ENCODE results near the gene DUS2. TPM values are rescaled to one million over a fixed set of nuclear protein-coding genes. Genes with fewer than 3 reads are reported as not detected.
"Not testable (repeated sequence)": the region's sequence is repeated elsewhere in the genome, so short reads cannot be mapped to it uniquely, and the experiment has no call there.

The DUS2 gene
- total and polyA plus RNA-seq, 8 donors: 0.45 to 27.5 (median 12.1) TPM

DNA sequence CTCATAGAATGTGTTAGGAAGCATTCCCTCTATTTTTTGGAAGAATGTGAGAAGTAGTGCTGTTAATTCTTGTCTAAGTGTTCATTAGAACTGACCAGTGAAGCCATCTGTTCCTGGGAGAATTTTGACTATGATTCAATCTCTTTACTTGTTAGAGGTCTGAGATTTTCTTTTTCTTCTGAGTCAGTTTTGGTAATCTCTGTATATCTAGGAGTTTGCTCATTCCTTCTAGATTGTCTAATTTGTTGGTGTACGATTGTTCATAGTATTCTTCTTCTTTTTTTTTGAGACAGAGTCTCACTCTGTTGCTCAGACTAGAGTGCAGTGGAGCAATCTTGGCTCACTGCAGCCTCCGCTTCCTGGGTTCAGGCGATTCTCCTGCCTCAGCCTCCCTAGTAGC is 82.5 kb downstream of the DUS2 start:
- peaks cover 0 to 22% (median 9%) of the 10 kb centered on the region in 4 donors for H3K9me3 ChIP-seq
- WGBS, 5 donors: 94 to 98% (median 97%) methylated on average over 3 of the region's 3 CpGs
- intact Hi-C loops (cut with DNase I; ENCODE audit: low total_unique reads): no loop called here

DNA sequence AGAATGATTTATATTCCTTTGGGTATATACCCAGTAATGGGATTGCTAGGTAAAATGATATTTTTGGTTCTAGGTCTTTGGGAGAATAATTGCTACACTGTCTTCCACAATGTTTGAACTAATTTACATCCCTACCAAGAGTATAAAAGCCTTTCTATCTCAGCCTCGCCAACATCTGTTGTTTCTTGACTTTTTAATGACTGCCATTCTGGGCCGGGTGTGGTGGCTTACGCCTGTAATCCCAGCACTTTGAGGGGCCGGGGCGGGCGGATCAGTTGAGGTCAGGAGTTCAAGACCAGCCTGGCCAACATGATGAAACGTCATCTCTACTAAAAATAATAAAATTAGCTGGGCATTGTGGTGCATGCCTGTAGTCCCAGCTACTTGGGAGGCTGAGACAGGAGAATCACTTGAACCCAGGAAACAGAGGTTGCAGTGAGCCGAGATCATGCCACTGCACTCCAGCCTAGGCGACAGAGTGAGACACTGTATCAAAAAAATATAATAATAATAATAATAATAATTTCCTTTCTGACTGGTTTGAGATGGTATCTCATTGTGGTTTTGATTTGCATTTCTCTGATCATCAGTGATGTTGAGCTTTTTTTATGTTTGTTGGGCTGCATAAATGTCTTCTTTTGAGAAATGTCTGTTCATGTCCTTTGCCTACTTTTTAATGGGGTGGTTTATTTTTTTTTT is 84.3 kb downstream of the DUS2 start:
- H3K4me1 ChIP-seq; H3K27me3 ChIP-seq; H3K4me3 ChIP-seq; H3K27ac ChIP-seq; H3K36me3 ChIP-seq; intact Hi-C loops (cut with DNase I; ENCODE audit: low total_unique reads); DNase-seq: not testable (repeated sequence)
- H3K9me3 ChIP-seq: peaks cover 0 to 22% (median 12%) of the 10 kb centered on the region in 4 donors
- WGBS, 5 donors: 86 to 90% (median 88%) methylated on average over 9 of the region's 9 CpGs

More for the DNA sequence above, 82.5 kb downstream of the DUS2 start:
- Histone ChIP-seq H3K36me3 (no peaks in the 10 kb centered on the region), H3K27ac (no peak overlapping the region), H3K4me3 (no peak overlapping the region), H3K4me1 (peaks cover 0 to 4% (median 0%) of the 10 kb centered on the region in 4 donors), H3K27me3 (no peaks in the 10 kb centered on the region)
- no peak for DNase-seq
- TF ChIP-seq EP300 (IDR thresholded peaks at IDR 0.05): no peak
- no peak for TF ChIP-seq POLR2AphosphoS5 (IDR thresholded peaks at IDR 0.05)
- no peak for TF ChIP-seq POLR2A (IDR thresholded peaks at IDR 0.05)
- TF ChIP-seq, protein P1, sequence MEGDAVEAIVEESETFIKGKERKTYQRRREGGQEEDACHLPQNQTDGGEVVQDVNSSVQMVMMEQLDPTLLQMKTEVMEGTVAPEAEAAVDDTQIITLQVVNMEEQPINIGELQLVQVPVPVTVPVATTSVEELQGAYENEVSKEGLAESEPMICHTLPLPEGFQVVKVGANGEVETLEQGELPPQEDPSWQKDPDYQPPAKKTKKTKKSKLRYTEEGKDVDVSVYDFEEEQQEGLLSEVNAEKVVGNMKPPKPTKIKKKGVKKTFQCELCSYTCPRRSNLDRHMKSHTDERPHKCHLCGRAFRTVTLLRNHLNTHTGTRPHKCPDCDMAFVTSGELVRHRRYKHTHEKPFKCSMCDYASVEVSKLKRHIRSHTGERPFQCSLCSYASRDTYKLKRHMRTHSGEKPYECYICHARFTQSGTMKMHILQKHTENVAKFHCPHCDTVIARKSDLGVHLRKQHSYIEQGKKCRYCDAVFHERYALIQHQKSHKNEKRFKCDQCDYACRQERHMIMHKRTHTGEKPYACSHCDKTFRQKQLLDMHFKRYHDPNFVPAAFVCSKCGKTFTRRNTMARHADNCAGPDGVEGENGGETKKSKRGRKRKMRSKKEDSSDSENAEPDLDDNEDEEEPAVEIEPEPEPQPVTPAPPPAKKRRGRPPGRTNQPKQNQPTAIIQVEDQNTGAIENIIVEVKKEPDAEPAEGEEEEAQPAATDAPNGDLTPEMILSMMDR (IDR thresholded peaks at IDR 0.05): no peak

DNA sequence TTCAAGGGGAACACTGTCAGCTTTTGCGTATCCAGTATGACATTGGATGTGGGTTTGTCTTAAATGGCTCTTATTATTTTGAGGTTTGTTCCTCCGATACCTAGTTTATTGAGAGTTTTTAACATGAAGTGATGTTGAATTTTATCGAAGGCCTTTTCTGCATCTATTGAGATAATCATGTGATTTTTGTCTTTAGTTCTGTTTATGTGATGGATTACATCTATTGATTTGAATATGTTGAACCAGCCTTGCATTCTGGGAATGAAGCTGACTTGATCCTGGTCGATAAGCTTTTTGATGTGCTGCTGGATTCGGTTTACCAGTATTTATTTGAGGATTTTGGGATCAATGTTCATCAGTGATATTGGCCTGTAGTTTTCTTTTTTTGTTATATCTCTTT is 86.1 kb downstream of the DUS2 start:
- intact Hi-C loops (cut with DNase I; ENCODE audit: low total_unique reads); H3K27me3 ChIP-seq; H3K27ac ChIP-seq; DNase-seq; H3K36me3 ChIP-seq; H3K4me3 ChIP-seq: not testable (repeated sequence)
- Histone ChIP-seq H3K4me1 (peaks cover 0 to 13% (median 0%) of the 10 kb centered on the region in 4 donors), H3K9me3 (peaks cover 0 to 22% (median 12%) of the 10 kb centered on the region in 4 donors)
- whole genome bisulfite sequencing, 5 donors: 95 to 99% (median 97%) methylated on average over 5 of the region's 5 CpGs

DNA sequence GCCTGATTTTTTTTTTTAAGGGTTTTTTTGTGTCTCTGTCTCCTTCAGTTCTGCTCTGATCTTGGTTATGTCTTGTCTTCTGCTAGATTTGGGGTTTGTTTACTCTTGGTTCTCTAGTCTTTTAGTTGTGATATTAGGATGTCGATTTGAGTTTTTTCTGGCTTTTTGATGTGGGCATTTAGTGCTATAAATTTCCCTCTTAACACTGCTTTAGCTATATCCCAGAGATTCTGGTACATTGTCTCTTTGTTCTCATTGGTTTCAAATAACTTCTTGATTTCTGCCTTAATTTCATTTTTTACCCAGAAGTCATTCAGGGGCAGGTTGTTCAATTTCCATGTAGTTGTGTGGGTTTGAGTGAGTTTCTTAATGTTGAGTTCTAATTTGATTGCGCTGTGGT is 87.5 kb downstream of the DUS2 start:
- DNase-seq; intact Hi-C loops (cut with DNase I; ENCODE audit: low total_unique reads); H3K27me3 ChIP-seq; H3K4me3 ChIP-seq; H3K36me3 ChIP-seq; H3K27ac ChIP-seq: not testable (repeated sequence)
- WGBS, 5 donors: 92 to 97% (median 95%) methylated on average over 2 of the region's 2 CpGs
- Histone ChIP-seq H3K9me3 (peaks cover 0 to 13% (median 9%) of the 10 kb centered on the region in 4 donors), H3K4me1 (peaks cover 0 to 19% (median under 1%) of the 10 kb centered on the region in 4 donors)

DNA sequence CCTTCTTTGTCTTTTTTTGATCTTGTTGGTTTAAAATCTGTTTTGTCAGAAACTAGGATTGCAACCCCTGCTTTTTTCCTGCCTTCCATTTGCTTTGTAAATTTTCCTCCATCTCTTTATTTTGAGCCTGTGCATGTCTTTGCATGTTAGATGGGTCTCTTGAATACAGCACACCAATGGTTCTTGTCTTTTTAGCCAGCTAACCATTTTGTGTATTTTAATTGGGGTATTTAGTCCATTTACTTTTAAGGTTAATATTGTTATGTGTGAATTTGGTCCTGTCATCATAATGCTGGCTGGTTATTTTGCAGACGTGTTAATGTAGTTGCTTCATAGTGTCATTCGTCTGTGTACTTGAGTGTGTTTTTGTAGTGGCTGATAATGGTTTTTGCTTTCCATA is 88.3 kb downstream of the DUS2 start:
- peaks cover 0 to 13% (median 7%) of the 10 kb centered on the region in 4 donors for H3K9me3 ChIP-seq
- H3K4me1 ChIP-seq: peaks cover 0 to 26% (median 6%) of the 10 kb centered on the region in 4 donors
- 83 to 96% (median 87%) methylated on average over 2 of the region's 2 CpGs for WGBS, 5 donors
- no peaks in the 10 kb centered on the region for H3K27me3 ChIP-seq
- H3K36me3 ChIP-seq: no peaks in the 10 kb centered on the region
- intact Hi-C loops (cut with DNase I; ENCODE audit: low total_unique reads): no loop called here
- no peak for DNase-seq
- H3K27ac ChIP-seq: no peak overlapping the region
- no peak for TF ChIP-seq POLR2A (IDR thresholded peaks at IDR 0.05)
- TF ChIP-seq POLR2AphosphoS5 (IDR thresholded peaks at IDR 0.05): no peak
- TF ChIP-seq EP300 (IDR thresholded peaks at IDR 0.05): no peak
- TF ChIP-seq, protein P1 (IDR thresholded peaks at IDR 0.05): no peak
- H3K4me3 ChIP-seq: no peak overlapping the region

DNA sequence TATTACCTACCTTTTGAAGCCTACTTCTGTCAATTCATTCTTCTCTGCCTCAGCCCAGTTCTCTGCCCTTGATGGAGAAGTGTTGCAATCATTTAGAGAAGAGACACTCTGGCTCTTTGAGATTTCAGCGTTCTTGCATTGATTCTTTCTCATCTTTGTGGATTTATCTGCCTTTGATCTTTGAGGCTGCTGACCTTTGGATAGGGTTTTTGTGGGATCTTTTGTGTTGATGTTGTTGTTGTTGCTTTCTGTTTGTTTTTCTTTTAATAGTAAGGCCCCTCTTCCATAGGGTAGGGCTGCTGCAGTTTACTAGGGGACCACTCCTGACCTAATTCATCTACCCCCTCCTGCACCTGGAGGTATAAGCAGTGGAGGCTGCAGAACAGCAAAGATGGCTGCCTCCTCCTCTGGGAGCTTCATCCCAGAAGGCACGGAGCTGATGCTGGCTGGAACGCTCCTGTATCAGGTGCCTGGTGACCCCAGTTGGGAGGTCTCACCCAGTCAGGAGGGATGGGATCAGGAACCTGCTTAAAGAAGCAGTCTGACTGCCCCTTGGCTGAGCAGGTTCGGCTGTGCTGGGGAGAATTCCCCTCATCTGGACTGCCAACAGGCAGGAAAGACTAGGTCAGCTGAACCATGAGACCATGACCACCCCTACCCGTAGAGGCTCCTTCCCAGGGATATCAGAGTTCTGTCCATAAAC is 90.1 kb downstream of the DUS2 start:
- DNase-seq: no peak
- Histone ChIP-seq H3K27me3 (no peaks in the 10 kb centered on the region), H3K36me3 (no peaks in the 10 kb centered on the region), H3K27ac (no peak overlapping the region), H3K4me3 (no peak overlapping the region), H3K4me1 (peaks cover 0 to 29% (median 15%) of the 10 kb centered on the region in 4 donors), H3K9me3 (peaks cover 0 to 13% (median 7%) of the 10 kb centered on the region in 4 donors)
- TF ChIP-seq POLR2A (IDR thresholded peaks at IDR 0.05): no peak
- TF ChIP-seq, protein P1 (IDR thresholded peaks at IDR 0.05): no peak
- no peak for TF ChIP-seq EP300 (IDR thresholded peaks at IDR 0.05)
- TF ChIP-seq POLR2AphosphoS5 (IDR thresholded peaks at IDR 0.05): no peak
- 78 to 97% (median 84%) methylated on average over 4 to 5 of the region's 5 CpGs for WGBS, 5 donors
- intact Hi-C loops (cut with DNase I; ENCODE audit: low total_unique reads): no loop called here

All from stomach (tissue), 9 donors.